Stimulated activated CD4-positive, alpha-beta T cell treated with anti-CD3 and anti-CD28 coated beads, Interleukin-15, amount 100 ng/mL, for 24 hours (primary cell): ENCODE data around the gene CMTM4.
A peak's percentile ranks its signal among the peaks of the same experiment; 100 is the strongest.
"Not testable (repeated sequence)": the region's sequence is repeated elsewhere in the genome, so short reads cannot be mapped to it uniquely, and the experiment has no call there.

Source experiments
- DNase-seq: peaks from one replicate; pipeline ENCODE4 v3.0.0-alpha.2; 2020

Gene CMTM4

DNA sequence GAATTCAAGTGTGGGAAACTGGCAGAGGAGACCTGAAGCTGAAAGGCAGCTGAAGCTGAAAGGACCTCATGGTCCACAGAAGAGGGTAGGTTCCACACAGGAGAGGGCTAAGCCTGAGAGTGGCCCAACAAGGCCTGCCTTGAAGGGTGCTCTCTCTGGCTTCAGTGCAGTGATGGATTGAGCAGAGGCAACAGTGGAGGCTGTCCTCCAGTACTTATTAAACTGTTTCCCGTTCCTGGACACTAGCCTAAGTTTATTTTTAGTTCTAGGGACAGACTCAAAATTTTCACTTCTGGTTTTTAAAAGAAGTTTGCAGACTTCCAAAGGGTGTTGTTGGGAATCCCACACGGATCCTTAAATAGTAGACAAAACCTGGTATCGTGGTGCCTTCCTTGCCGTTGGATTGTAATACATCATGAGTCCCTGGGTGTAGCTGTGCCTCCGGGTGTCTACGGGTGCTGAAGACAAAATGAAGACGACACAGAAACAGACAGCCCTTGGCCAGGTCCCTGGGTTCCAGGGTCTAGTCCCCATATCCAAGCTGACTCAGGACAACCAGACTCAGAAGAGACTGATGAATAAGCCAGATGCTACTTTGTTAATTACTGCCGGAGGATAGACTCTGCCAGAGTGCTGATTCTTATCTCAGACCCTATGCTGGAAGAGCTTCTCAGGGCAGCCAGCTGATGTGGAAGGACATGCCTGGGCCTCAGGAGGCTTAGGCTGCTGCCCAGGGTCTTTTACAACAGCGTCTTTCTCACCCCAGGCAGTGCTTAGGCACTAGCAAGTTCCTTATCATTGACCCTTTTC, 7.1 kb upstream of the CMTM4 start:
- DNase-seq, result no peak

DNA sequence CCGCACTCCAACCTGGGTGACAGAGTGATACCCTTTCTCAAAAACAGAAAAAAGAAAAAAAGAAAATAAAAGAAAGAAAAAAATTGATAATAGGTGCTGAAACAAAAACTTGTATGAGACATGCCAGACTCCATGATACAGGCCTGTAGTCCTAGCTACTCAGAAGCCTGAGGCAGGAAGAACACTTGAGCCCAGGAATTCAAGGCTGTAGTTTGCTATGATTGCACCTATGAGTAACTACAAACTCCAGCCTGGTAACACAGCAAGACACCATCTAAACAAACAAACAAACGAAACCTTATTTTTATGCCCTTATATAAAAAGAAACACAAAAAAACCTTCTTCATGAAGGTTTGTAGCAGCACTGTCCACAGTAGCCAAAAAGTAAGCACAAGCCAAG, 5.0 kb upstream of the CMTM4 start:
- DNase-seq, result no peak

DNA sequence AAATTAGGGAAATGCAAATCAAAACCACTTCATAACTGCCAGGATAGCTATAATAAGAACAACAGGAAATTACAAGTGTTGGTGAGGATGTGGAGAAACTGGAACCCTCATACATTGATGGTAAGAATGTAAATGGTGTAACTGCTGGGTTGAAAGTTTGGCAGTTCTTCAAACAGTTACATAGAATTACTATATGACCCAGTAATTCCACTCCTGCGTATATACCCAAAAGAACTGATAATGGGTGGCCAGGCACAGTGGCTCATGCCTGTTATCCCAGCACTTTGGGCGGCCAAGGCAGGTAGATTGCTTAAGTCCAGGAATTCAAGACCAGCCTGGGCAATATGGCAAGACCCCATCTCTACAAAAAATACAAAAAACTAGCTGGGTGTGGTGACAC, 4.5 kb upstream of the CMTM4 start:
- DNase-seq, result no peak

DNA sequence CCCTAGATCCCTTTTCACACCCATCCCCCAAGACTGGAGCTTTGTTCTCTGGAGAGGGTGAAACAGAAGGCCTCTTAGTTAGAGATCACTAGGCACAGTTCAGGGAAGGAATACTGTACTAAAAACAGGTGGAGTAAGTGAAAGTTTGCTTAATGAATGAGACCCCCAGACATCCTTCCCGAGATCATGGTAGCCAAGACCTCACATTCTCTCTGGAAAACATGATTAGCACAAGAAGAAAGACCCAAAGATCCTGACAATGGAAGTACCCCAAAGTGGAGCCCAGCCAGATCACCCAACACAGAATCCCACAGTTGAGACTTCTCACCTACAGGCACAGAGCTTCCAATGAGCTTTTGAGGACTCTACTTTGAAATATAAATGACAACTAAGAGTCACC, 3.4 kb upstream of the CMTM4 start:
- no peak for DNase-seq

DNA sequence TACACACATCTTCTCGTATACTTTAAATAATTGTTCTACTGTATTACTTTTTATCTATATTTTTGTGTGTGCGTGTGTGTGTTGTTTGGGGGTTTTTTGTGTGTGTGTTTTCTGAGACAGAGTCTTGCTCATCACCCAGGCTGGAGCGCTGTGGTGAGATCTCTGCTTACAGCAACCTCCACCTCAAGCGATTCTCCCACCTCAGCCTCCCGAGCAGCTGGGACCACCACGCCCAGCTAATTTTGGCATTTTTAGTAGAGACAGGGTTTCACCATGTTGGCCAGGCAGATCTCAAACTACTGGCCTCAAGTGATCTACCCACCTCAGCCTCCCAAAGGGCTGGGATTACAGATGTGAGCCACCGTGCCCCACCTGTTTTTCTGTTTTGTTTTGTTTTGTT, 1.5 kb upstream of the CMTM4 start:
- DNase-seq, result no peak

DNA sequence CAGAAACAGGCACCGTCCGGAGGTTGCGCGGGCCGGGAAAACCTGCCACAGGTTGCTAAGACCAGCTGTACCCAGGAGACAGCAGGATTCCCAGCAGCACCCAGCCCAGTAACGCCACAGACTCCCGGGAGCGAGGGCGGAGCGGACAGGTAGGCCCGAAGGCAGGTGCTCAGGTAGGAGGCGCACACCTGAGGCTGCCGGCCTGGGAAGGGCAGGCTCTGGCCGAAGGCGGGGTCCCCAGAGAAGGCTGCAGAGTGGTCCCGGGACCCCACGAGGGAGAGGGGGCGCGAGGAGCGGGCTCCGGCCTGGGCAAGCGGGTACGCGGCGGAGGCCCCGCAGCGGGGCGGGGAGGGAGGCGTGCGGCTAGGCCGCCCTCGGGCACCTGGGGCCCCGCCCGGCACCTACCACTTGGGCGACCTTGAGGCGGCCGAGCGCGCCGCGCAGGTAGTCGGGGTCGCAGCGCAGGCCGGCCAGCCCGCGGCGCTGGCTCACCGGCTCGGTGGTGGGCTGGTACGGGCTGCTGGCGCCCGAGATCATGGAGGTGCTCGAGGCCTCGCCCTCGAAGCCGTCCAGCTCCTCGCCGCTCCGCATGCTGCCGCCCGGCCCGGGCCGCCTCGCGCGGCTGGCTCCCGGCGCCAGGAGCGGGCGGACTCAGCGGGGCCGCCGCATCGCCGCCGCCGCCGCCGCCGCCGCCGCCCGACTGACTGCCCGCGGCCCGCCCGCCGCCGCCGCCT, 441 bp downstream of the CMTM4 start:
- DNase-seq, result peak; percentile 5

DNA sequence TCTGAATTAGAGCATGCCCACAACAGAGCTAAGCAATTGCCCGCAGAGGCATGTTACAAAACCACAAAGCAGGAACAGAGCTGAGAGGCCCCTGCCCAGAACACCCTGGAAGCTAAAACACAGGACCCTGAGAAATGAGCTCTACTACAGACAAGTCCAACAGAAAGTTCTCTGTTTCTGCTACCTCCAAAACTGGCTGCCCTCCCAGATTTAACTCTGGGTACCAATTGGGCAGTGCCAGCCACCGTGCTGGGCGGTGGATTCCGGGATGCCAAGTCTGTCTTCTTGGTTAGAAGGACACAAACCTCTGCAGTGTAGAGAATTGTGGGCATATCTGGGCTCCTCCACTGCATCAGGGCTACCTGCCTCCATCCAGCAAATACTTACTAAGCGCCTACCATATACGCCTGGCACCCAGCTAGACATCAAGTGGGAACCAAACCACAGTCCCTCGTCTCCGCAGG, 1.0 kb downstream of the CMTM4 start:
- DNase-seq, result peak; percentile 4

DNA sequence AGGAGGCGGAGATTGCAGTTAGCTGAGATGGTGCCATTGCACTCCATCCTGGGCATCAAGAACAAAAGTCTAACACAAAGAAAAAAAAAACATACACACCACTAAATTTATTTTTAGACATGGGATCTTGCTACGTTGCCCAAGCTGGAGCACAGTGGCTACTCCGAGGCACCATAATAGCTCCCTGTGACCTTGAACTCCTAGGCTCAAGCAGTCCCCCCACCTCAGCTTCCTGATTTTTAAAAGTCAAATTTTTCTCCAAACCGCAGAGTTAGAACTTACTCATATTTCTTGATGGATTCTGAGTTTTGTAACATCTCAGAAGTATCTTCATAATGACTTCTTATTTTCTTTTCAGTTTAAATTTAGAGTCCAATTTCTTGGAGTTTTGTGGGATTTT, 3.4 kb downstream of the CMTM4 start:
- DNase-seq, result no peak

DNA sequence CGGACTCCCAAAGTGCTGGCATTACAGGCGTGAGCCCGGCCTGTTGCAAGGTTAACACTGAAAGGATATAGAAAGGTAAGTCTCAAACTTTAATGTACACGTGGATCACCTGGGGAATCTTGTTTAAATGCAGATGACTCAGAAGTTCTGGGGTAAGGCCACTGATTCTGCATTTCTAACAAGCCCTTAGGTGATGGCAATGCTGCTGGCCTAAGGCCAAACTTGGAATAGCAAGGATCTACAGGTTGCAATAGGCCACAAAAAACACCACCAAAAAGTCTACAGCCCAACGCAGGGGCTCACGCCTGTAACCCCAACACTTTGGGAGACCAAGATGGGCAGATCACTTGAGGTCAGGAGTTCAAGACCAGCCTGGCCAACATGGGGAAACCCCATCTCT, 4.2 kb downstream of the CMTM4 start:
- no peak for DNase-seq

DNA sequence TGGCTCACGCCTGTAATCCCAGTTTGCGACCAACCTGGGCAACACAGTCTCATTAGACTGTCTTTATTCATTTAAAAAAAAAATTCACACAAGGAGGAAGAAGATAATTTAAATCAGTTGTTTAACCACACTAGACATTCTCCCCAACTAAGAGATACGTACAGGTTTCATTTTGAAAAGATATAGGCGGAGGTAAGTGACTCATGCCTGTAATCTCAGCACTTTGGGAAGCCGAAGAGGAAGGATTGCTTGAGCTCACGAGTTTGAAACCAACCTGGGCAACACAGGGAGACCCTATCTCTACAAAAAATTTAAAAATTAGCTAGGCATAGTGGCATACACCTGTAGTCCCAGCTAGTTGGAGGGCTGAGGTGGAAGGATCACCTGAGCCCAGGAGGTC, 5.3 kb downstream of the CMTM4 start:
- DNase-seq, result no peak

DNA sequence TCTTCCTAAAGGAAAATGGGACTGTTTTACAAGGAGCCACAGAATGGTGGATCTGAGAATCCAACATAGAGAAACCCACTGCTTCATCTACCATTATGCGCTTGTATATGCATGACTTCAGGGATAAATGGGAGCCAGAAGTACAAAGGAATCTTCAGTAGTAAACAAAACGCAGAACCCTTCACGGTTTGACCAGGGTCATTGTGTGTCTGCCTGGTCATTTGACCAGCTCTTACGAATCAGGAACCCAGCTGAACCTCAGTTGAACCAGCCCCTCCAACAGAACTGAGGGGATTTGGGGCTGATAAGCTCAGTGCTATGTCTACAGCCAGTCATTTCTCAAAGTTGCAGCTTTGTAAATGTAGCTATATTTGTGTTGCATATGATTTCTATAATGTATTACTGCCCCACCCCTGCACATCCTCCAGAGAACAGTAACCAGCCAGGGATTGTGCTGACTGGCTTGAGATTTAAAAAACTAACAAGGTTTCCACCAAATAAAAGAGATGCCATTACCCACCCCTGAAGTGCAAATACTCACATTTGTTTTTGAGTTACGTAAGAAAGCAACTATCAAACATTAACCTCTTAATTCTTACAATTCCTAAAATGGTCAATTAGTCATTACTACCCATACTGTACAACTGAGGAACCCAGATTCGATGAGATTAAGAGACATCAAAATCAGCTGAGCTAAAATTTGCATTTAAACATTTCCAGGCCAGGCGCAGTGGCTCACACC, 6.3 kb downstream of the CMTM4 start:
- no peak for DNase-seq

DNA sequence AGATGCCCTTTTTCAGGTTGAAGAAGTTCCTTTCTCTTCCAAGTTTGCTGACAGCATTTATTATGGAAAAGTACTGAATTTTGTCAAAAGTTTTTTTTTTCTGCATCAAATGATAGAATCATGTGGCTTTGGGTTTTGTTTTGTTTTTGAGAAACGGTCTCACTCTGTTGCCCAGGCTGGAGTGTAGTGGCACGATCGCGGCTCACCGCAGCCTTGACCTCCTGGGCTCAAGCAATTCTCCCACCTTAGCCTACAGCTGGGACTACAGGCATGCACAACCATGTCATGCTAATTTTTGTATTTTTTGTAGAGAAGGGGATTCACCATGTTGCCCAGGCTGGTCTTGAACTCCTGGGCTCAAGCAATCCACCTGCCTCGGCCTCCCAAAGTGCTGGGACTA, 7.3 kb downstream of the CMTM4 start:
- no peak for DNase-seq

DNA sequence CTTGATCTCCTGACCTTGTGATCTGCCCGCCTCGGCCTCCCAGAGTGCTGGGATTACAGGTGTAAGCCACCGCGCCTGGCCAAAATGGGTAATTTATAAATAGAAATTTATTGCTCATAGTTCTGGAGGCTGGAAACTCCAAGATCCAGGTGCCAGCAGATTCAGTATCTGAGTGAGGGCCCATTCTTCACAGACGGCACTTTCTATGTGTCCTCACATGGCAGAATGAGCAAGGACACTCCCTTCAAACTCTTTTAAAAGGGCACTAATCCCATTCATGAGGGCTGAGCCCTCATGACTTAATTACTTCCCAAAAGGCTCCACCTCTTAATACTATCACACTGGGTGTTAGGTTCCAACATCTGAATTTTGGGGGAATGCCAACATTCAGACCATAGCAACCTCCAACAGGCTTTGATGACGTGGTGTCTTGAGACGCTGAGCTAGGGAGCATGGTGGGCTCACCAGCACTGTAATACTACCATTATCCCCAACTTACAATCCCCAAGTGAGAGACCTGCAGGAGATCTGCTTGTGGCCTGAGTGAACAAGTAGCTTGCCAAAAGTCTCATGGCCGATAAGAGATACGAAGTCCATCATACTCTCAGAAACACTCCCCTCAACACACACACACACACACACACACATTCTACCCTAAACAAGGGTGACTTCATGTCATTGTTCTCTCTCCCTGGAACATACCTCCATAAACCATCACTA, 8.5 kb downstream of the CMTM4 start:
- no peak for DNase-seq

DNA sequence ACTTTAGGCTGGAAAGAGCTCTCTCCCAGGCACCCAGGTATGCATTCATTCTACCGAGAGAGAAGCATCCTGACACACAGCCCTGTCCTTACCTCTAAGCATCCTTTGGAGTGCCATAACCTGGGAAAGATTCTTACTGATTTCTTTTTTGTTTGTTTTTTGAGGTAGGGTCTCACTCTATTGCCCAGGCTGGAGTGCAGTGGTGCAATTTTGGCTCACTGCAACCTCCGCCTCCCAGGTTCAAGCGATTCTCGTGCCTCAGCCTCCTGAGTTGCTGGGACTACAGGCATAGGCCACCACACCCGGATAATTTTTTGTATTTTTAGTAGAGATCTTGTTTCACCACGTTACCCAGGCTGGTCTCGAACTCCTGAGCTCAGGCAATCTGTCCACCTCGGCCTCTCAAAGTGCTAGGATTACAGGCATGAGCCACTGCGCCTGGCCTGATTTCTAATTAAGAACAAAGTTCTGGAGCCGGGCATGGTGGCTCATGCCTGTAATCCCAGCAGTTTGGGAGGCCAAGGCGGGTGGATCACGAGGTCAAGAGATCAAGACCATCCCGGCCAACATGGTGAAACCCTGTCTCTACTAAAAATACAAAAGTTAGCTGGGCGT, 10.9 kb downstream of the CMTM4 start:
- not testable (repeated sequence) for DNase-seq

DNA sequence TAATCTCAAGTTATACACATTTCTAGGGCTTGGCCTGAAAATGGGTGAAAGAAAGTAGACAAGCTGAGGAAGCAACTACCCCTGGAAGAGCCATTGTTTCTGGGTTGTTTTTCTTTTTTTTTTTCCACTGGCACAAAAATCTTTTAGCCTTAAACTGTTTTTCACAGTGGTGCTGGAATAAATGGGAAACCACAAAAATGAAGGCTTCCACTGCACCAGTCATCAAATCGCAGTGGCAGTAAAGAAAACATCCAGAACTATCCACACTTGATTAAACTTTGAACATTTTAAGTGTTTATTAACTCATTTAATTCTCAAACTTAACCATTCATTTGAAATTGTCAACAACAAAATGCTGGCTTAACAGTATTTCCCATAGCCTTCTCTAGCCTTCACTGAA, 14.3 kb downstream of the CMTM4 start:
- no peak for DNase-seq

DNA sequence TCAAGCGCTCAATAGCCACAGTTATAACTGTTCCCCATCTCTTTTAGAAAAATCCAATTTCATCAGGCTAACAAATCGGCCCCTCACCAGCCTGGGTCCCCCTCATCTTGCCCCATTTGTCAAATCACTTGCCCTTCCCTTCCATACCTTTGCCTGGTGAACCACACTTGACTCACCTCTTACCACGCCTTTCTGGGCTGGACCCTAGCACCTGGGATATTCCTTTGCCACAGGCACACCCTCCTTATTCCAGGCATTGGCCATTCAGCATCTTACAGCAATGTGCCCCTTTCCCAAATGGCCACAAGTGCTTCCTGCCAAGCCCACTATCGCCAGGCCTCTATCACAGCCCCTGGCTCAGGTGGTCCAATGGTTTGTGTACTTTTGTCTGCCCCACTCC, 14.9 kb downstream of the CMTM4 start:
- no peak for DNase-seq

DNA sequence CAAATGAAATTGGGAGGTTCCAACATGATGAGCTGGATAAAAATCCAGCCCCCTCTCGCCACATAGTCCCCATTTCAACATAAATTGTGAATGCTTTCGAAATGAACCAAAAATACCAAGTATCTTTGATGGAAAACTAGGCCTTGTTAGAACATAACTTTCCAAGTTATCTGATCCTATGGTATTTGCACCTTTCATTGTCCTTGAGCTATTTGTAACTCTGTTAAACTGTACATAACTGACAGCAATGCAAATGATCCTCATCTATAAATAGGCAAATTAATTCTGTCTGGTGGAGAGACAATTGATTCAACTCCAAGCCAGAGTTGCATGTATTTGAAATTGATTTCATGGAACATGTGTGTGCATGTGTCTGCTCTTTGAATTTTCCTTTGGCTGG, 18.2 kb downstream of the CMTM4 start:
- no peak for DNase-seq

DNA sequence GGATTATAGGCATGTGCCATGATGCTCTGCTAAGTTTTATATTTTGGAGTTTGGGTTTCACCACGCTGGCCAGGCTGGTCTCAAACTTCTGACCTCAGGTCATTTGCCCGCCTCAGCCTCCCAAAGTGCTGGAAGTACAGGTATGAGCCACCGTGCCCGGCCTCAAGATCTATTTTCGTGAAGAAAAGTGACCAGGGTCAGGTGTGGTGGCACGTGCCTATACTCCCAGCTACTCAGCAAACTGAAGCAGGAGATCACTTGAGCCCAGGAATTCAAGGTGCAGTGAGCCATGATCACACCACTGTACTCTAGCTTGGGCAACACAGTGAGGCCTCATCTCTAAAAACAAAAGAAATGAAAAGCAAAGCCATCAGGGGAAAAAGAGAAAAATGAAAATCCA, 18.7 kb downstream of the CMTM4 start:
- DNase-seq, result no peak

DNA sequence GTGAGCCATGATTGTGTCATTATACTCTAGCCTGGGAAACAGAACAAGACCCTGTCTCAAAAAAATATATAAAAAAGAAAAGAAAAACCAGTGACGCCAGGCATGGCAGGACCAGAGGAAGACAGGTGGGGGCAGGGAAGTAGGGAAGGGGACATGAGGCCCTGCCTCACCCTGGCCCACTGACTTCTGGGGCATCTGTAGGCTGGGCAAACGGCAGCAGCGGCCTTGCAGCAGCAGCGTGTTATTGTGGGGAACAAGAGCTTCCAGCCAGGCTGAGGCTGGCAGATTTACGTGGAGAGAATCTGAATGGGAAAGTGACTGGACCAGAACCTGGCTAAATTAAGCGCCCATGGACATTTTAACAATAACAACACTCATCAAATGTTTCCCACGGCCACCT, 19.4 kb downstream of the CMTM4 start:
- DNase-seq, result no peak

DNA sequence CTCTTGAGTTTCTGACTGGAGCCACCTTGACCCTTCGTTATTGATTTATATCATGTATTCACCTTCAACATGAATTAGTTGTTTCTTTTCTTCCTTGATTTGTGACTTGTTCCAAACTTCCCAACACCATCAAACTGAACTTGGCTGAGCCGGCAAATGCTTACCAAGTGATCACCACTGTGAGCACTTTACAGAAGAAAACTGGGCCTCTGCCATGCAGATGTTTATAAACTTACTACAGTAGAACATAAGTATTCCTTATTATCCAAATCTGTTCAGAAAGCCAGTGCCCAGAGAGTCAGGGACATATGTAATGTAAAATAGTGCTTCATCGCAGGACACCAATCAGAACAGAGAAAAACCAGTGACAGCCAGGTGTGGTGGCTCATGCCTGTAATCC, 19.9 kb downstream of the CMTM4 start:
- no peak for DNase-seq

DNA sequence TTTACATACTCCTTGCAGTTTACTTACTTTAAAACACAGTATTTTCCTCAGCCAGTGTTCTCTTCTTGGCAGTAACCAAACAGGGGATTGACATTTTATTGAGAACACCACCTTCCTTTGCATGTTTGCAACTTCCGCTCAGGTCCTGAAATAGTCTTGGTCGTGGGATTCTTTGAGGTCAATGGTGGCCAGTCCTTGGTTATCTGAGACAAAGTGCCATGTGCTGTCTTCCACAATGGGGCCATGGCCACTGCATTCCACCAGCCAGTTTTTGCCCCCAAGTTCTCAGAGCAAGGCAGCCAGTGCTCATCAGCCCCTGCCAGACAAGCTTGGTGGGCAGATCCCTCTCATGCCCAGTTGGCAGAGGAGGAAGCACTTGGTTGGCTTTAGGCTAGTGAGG, 22.9 kb downstream of the CMTM4 start:
- DNase-seq, result no peak

DNA sequence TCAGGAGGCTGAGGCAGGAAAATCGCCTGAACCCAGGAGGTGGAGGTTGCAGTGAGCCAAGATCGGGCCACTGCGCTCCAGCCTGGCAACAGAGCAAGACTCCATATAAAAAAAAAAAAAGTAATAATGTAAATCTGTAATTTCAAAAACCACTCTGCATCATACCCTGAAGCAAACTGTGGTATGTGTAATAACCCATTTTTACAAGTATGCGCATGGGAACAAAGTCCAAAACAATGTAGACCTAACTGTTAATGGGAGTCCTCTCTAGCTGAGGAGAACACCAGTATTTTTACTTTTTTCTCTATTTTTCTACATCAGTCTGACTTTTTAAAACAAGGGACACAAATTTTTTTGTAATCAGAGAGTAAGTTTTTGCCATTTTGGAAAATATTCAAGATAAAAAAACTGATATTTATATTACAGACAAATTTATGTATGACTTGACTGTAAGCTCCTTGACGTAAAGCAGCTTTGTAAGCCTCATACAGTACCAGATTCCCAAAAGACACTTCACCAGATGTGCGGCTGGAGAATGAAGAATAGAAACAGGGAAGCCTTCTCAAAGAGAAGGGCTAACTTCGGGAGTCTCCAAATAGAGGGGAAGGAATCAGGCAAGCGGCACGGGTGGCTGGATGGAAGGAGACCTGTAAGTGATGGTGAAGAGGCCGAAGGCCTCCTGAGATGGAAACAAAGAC, 25.7 kb downstream of the CMTM4 start:
- DNase-seq, result no peak
